ENCODE data around the gene SLC9A9.

GRCh38 chr3:143313893-143314188 lies 534.4 kb downstream of the SLC9A9 start:
- no peak for TF ChIP-seq POLR2A (IDR thresholded peaks at IDR 0.05)
- no peak for TF ChIP-seq CTCF (IDR thresholded peaks at IDR 0.05 in 4 of 5, conservative IDR thresholded peaks at IDR 0.05 in 1 of 5)
